Astrocyte (in vitro differentiated cells and primary cell): Measurements from ENCODE around the gene RALA. TPM values are rescaled to one million over a fixed set of nuclear protein-coding genes. Genes with fewer than 3 reads are reported as not detected.

ENCODE experiments used
- DNase-seq: peaks from one replicate; pipeline ENCODE4 v3.0.0-alpha.2; 2010; ENCODE audit warnings: low read depth
- FAIRE-seq: peaks from 2 replicates; lab custom pipeline; 2011; peaks lifted over from hg19 to GRCh38; lab: Jason Lieb, UNC
- H2AFZ ChIP-seq: 2 replicates; pipeline ENCODE4 v1.6.0; 2012; ENCODE audit warnings: low read depth, low read length, inconsistent platforms
- H3K27ac ChIP-seq: 2 replicates; pipeline ENCODE4 v1.5.1; 2011; ENCODE audit warnings: low read depth, low read length, inconsistent platforms
- H3K27me3 ChIP-seq: 2 replicates; pipeline ENCODE4 v1.6.0; 2011; ENCODE audit warnings: low read length, inconsistent platforms; ENCODE audit not compliant: insufficient read depth
- H3K36me3 ChIP-seq: 2 replicates; pipeline ENCODE4 v1.5.1; 2011; ENCODE audit warnings: low read length, inconsistent platforms; ENCODE audit not compliant: insufficient read depth
- H3K4me1 ChIP-seq: 2 replicates; pipeline ENCODE4 v1.5.1; 2011; ENCODE audit warnings: low read length, inconsistent platforms; ENCODE audit not compliant: insufficient read depth
- H3K4me2 ChIP-seq: 2 replicates; pipeline ENCODE4 v1.6.0; 2012; ENCODE audit warnings: low read length, inconsistent platforms
- H3K4me3 ChIP-seq: 2 replicates; pipeline ENCODE4 v1.5.1; 2011; ENCODE audit warnings: low read depth, mild to moderate bottlenecking, low read length, inconsistent platforms; ENCODE audit not compliant: insufficient read depth
- H3K79me2 ChIP-seq: 2 replicates; pipeline ENCODE4 v1.6.0; 2012; ENCODE audit warnings: mild to moderate bottlenecking, low read length, inconsistent platforms; ENCODE audit not compliant: insufficient read depth
- H3K9ac ChIP-seq: 2 replicates; pipeline ENCODE4 v1.6.0; 2012; ENCODE audit warnings: mild to moderate bottlenecking, low read length, inconsistent platforms
- H3K9me3 ChIP-seq: 2 replicates; pipeline ENCODE4 v1.5.1; 2012; ENCODE audit warnings: low read depth, mild to moderate bottlenecking, low read length, inconsistent platforms; ENCODE audit not compliant: insufficient read depth
- H4K20me1 ChIP-seq: 2 replicates; pipeline ENCODE4 v1.6.0; 2012; ENCODE audit warnings: low read length, inconsistent platforms; ENCODE audit not compliant: insufficient read depth
- H3K27ac Mint-ChIP-seq: one replicate; pipeline ENCODE4 v1.8.0; 2021; ENCODE audit warnings: mild to moderate bottlenecking, mixed read lengths; ENCODE audit not compliant: unreplicated experiment
- H3K27me3 Mint-ChIP-seq: one replicate; pipeline ENCODE4 v1.8.0; 2021; ENCODE audit warnings: low read depth, mixed read lengths; ENCODE audit not compliant: unreplicated experiment
- H3K36me3 Mint-ChIP-seq: one replicate; pipeline ENCODE4 v1.8.0; 2021; ENCODE audit warnings: low read depth, mixed read lengths; ENCODE audit not compliant: unreplicated experiment
- H3K4me1 Mint-ChIP-seq: one replicate; pipeline ENCODE4 v1.8.0; 2021; ENCODE audit warnings: low read depth, mixed read lengths; ENCODE audit not compliant: unreplicated experiment
- H3K4me3 Mint-ChIP-seq: one replicate; pipeline ENCODE4 v1.8.0; 2021; ENCODE audit warnings: mild to moderate bottlenecking, moderate library complexity, mixed read lengths; ENCODE audit not compliant: unreplicated experiment
- H3K9me3 Mint-ChIP-seq: one replicate; pipeline ENCODE4 v1.8.0; 2021; ENCODE audit warnings: mild to moderate bottlenecking, mixed read lengths; ENCODE audit not compliant: unreplicated experiment
- CTCF ChIP-seq: IDR thresholded peaks from 2 replicates; pipeline ENCODE4 v1.5.1; 2011; ENCODE audit warnings: low read depth, mild to moderate bottlenecking, inconsistent platforms, low read length, moderate library complexity; ENCODE audit not compliant: insufficient read depth
- EZH2 ChIP-seq: IDR thresholded peaks from 2 replicates; pipeline ENCODE4 v1.6.1; 2012; ENCODE audit warnings: mild to moderate bottlenecking, low read length, inconsistent platforms; ENCODE audit not compliant: insufficient read depth
- total RNA-seq: library from RNA; stranded (reverse); gene quantifications from 2 replicates; pipeline ENCODE4 v1.2.1, GENCODE V29; 2021

The RALA gene
- total RNA-seq, 1 donor from 2014 or later = 70.2 TPM

DNA sequence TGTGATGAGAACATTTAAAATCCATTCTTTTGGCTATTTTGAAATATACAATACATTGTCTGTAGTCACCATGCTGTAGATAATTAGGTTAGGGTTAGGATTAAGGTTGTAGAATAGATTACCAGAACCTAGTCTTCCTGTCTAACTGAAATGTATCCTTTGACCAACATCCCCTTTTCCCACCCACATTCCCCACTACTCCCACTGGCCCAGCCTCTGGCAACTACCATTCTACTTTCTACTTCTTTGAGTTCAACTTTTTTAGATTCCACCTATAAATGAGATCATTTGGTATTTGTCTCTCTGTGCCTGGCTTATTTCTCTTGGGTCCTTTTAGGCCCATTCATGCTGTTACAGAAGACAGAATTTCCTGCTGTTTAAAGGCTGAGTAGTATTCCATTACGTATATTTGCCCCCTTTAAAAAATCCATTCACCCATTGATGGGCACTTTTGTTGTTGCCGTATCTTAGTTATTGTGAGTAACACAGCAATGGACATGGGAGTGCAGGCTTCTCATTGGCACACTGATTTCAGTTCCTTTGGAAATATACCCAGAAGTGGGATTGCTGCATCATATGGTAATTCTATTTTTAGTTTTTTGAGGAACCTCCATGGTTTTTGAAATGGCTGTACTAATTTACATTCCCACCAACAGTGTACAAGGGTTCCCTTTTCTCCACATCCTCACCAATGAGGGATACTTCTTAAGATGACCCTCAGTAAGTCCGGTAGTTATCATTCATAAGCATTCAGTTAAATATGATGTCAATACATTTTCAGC, 104.0 kb downstream of the RALA start:
- no peak for FAIRE-seq

DNA sequence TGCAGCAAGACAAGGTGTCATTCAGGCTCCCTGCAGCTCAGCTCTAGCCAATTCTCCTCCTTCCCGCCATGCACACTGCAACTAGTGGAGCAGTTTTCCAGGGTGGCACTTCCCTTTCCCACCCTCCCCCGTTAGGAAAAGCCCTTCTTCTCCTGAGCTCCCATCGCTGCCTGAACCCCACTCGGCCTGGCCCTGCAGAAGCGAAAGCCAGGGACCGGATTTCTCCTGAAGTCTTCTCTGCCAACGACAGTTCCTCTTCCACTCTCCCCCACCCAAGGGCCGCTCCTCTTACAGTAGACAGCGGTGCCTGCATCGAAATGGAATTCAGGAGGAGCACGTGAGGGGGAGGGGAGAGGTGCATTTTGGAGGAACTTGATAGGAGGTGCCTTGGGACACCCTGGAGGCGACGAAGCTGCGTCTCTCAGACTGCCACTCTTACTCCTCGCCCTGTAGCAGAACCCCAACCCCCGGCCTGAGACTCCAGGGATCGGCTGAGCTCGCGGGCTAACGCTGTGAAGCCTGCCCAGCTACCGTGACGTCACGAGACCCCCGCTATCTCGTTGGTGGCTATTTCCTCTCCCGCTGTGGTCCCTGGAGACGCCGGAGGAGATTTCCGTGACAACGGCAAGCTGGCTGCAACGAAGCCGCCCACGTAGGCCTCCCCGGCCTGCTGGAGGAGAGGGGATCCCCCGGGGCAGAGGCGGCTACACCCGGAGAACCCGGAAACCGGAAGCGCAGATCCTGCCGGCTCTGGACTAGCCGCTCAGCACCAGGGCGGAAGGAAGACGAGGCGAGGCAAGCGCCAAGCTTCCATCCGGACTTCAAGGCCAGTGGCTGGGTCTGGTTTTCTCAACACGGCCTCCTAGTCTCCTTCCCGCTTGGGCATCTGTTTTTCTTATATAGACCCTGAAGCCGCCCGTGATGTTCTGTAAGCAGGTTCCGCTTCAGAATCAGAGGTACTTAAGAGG, 109.7 kb downstream of the RALA start:
- DNase-seq (peak; percentile 93), FAIRE-seq (peak; percentile 59)
- H3K9me3 Mint-ChIP-seq = no peaks in the 10 kb centered on the region
- no peaks in the 10 kb centered on the region for H3K36me3 ChIP-seq
- peak overlapping the region; percentile 62 for H3K4me3 ChIP-seq
- H3K4me3 Mint-ChIP-seq = peak overlapping the region; percentile 84
- H3K9ac ChIP-seq = peak overlapping the region; percentile 90
- H2AFZ ChIP-seq = peak overlapping the region; percentile 85
- H3K27ac Mint-ChIP-seq = peak overlapping the region; percentile 97
- peak overlapping the region; percentile 97 for H3K27ac ChIP-seq
- no peaks in the 10 kb centered on the region for H3K36me3 Mint-ChIP-seq
- peaks cover 22% of the 10 kb centered on the region for H3K4me1 ChIP-seq
- peaks cover 5% of the 10 kb centered on the region for H3K79me2 ChIP-seq
- H3K4me2 ChIP-seq = peak overlapping the region; percentile 89
- H3K4me1 Mint-ChIP-seq = peaks cover 17% of the 10 kb centered on the region
- H3K27me3 Mint-ChIP-seq = peaks cover 11% of the 10 kb centered on the region
- TF ChIP-seq EZH2 (no peak), CTCF (no peak)
- H3K9me3 ChIP-seq = no peaks in the 10 kb centered on the region
- no peaks in the 10 kb centered on the region for H3K27me3 ChIP-seq
- H4K20me1 ChIP-seq = no peaks in the 10 kb centered on the region

More for the DNA sequence above, 104.0 kb downstream of the RALA start:
- Histone ChIP-seq H3K79me2 (no peaks in the 10 kb centered on the region), H2AFZ (no peak overlapping the region), H3K4me3 (no peak overlapping the region), H3K27me3 (no peaks in the 10 kb centered on the region), H3K9ac (no peak overlapping the region), H3K27ac (no peak overlapping the region), H3K4me2 (no peak overlapping the region), H3K4me1 (peaks cover under 1% of the 10 kb centered on the region), H3K9me3 (no peaks in the 10 kb centered on the region), H3K36me3 (no peaks in the 10 kb centered on the region), H4K20me1 (no peaks in the 10 kb centered on the region)
- Mint-ChIP-seq H3K9me3 (no peaks in the 10 kb centered on the region), H3K27ac (no peak overlapping the region), H3K27me3 (peaks cover 15% of the 10 kb centered on the region), H3K36me3 (no peaks in the 10 kb centered on the region), H3K4me3 (no peak overlapping the region), H3K4me1 (no peaks in the 10 kb centered on the region)
- no peak for DNase-seq
- no peak for TF ChIP-seq CTCF
- TF ChIP-seq EZH2 = no peak
